MM.1S (cell line): ENCODE data around the gene PHF21B.

ENCODE experiments used
- CTCF ChIP-seq: fragments of 300-600 bp; sonication (generic); IDR thresholded peaks from 2 replicates; pipeline ENCODE4 v1.5.1; 2016; ENCODE audit warnings: antibody characterized with exemption, low read length, mixed read lengths
- EZH2 ChIP-seq: fragments of 300-600 bp; sonication (generic); optimal IDR thresholded peaks from 2 replicates; pipeline ENCODE3; 2017; ENCODE audit warnings: low read depth, mild to moderate bottlenecking, antibody characterized with exemption, low read length, mixed read lengths
- EZH2phosphoT487 ChIP-seq: fragments of 300-600 bp; sonication (generic); IDR thresholded peaks from 2 replicates; pipeline ENCODE4 v1.6.1; 2018; ENCODE audit warnings: antibody characterized with exemption, low read length

GRCh38 chr22:44885806-44886360 lies 123.9 kb downstream of the PHF21B start:
- TF ChIP-seq CTCF (no peak), EZH2phosphoT487 (no peak), EZH2 (no peak)
